LNCAP (cell line): ENCODE data around the gene PLSCR4.

ENCODE experiments used
- CTCF ChIP-seq: fragments of 450-650 bp; IDR thresholded peaks from 2 replicates; pipeline ENCODE4 v1.5.1; 2017; ENCODE audit warnings: mild to moderate bottlenecking

PLSCR4 gene

GRCh38 chr3:146250449-146251382 is at the start of gene PLSCR4:
TSS of gene PLSCR4 (minus strand) at chr3:146251105. CDS start at chr3:146222071, 29,034 bp downstream.
- TF ChIP-seq CTCF, result no peak

- TF ChIP-seq CTCF, result no peak
These were observed 33.0 kb upstream of the PLSCR4 start for GRCh38 chr3:146283781-146284445.

GRCh38 chr3:146280864-146281263 is 30.0 kb upstream of the PLSCR4 start:
- TF ChIP-seq CTCF, result no peak

GRCh38 chr3:146279951-146280350 is 29.0 kb upstream of the PLSCR4 start:
- TF ChIP-seq CTCF, result no peak

- TF ChIP-seq CTCF, result no peak
These were observed 28.1 kb upstream of the PLSCR4 start for GRCh38 chr3:146279013-146279412.

- TF ChIP-seq CTCF, result no peak
These were observed 27.2 kb upstream of the PLSCR4 start for GRCh38 chr3:146277953-146278631.

- no peak for TF ChIP-seq CTCF
These were observed 24.6 kb upstream of the PLSCR4 start for GRCh38 chr3:146275476-146275875.
